HG03103 (cell line): ENCODE measurements around the gene HAND2.

Experiments
- ATAC-seq: cut with Tn5 transposase; IDR thresholded peaks from one replicate; pipeline ENCODE4 v1.9.1; 2021; ENCODE audit warnings: low read depth; ENCODE audit not compliant: unreplicated experiment

HAND2 gene

GRCh38 chr4:173529477-173530325 is at the start of gene HAND2:
Gene HAND2 (minus strand): TSS chr4:173530229. CDS start chr4:173529289, 940 bp downstream.
- no peak for ATAC-seq

GRCh38 chr4:173578956-173579355 is 48.9 kb upstream of the HAND2 start:
- no peak for ATAC-seq

- ATAC-seq: no peak
Measured at GRCh38 chr4:173577963-173578362, 47.9 kb upstream of the HAND2 start.

GRCh38 chr4:173575482-173576152 is 45.6 kb upstream of the HAND2 start:
- no peak for ATAC-seq

GRCh38 chr4:173573725-173574124 is 43.7 kb upstream of the HAND2 start:
- ATAC-seq: no peak

- no peak for ATAC-seq
Measured at GRCh38 chr4:173573286-173573685, 43.3 kb upstream of the HAND2 start.

- no peak for ATAC-seq
Measured at GRCh38 chr4:173572493-173573129, 42.6 kb upstream of the HAND2 start.

GRCh38 chr4:173571620-173572019 is 41.6 kb upstream of the HAND2 start:
- ATAC-seq: no peak

- ATAC-seq: no peak
Measured at GRCh38 chr4:173565281-173565680, 35.3 kb upstream of the HAND2 start.

- ATAC-seq: no peak
Measured at GRCh38 chr4:173564461-173564860, 34.4 kb upstream of the HAND2 start.

- ATAC-seq: no peak
Measured at GRCh38 chr4:173560896-173561295, 30.9 kb upstream of the HAND2 start.

GRCh38 chr4:173556398-173557131 is 26.5 kb upstream of the HAND2 start:
- ATAC-seq: no peak

GRCh38 chr4:173547889-173548288 is 17.9 kb upstream of the HAND2 start:
- no peak for ATAC-seq

- ATAC-seq: no peak
Measured at GRCh38 chr4:173546776-173547175, 16.7 kb upstream of the HAND2 start.

GRCh38 chr4:173545440-173545839 is 15.4 kb upstream of the HAND2 start:
- ATAC-seq: no peak

- no peak for ATAC-seq
Measured at GRCh38 chr4:173543266-173543665, 13.2 kb upstream of the HAND2 start.

- no peak for ATAC-seq
Measured at GRCh38 chr4:173539986-173540385, 10.0 kb upstream of the HAND2 start.

- no peak for ATAC-seq
Measured at GRCh38 chr4:173538909-173539445, 8.9 kb upstream of the HAND2 start.

GRCh38 chr4:173538148-173538908 is 8.3 kb upstream of the HAND2 start:
- no peak for ATAC-seq
